ENCODE data around the gene C2orf68. TPM values are rescaled to one million over a fixed set of nuclear protein-coding genes. Genes with fewer than 3 reads are reported as not detected.
A peak's percentile ranks its signal among the peaks of the same experiment; 100 is the strongest.
"Not testable (repeated sequence)": the region's sequence is repeated elsewhere in the genome, so short reads cannot be mapped to it uniquely, and the experiment has no call there.

C2orf68 gene
- total RNA-seq, 1 experiment from 2014 or later: 40.0 TPM

DNA sequence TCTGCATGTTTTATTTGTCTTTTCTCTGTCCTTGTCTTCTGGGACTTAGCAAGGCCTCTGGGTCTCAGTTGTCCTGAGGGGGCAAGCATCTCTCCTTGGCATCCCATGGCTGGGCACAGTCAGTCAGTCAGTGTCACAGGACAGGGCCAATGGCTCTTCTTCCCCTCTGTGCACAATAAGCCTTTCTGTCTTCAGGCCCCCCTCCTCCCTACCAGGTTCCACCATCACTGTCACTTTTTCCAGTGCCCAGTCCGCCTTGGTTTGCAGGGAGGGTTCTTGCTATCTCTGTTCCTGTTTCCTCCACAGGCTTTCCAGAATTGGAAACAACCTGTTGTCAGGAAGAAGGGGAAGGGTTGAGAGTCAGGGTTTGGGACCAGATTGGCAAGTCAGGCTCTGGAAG lies 29.4 kb downstream of the C2orf68 start:
- no peak for DNase-seq (ENCODE audit: low spot score)

DNA sequence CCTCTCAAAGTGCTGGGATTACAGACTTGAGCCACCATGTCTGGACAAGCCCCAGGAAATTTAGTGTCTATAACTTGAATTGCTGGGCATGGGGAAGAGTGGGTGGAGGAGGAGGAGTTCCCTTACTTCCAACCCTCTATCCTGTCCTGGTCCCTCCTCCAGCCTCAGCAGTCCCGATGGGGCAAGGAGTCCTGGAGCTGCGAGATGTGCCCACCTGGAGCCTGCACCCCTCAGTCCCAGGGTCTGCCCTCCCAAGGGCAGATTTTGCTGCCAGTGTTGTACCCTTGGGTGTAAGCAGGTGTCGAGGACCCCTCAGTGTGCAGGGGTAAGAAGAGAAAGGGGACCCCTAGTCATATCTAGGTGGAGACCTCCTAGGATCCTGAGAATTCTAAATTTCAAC lies 31.7 kb downstream of the C2orf68 start:
- no peak for DNase-seq (ENCODE audit: low spot score)

DNA sequence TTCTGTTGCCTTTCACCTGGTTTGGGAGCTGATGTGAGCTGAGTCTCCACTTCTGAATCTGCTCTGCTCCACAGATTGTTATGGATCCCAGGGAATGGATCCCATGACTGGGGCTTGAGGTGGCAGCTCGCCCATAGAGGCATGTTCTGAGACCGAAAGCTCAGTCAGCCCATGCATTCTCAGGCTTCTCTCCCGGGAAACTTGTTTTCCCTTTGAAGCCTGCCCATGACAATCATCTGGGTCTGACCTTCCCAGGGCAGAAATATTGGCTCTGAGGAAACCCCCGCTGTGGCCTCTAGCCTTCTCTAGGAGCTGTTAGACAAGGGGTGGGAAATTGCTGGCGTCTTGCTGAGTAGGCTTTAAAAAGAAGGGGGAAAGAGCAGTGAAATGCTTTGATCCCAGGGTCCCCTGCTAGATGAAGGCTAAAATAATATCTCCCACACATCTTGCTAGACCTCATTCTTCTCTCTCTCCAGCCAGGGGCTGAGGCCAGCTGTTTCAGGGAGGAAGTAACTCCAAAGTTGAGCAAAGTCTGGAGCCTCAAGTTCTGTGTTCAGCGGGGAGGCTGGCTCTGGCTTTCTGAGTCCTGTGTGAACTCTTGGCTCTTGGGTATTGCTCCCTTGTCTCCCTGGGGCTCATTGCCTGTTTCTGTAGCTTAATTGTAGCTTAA lies 32.5 kb downstream of the C2orf68 start:
- DNase-seq (ENCODE audit: low spot score): no peak

DNA sequence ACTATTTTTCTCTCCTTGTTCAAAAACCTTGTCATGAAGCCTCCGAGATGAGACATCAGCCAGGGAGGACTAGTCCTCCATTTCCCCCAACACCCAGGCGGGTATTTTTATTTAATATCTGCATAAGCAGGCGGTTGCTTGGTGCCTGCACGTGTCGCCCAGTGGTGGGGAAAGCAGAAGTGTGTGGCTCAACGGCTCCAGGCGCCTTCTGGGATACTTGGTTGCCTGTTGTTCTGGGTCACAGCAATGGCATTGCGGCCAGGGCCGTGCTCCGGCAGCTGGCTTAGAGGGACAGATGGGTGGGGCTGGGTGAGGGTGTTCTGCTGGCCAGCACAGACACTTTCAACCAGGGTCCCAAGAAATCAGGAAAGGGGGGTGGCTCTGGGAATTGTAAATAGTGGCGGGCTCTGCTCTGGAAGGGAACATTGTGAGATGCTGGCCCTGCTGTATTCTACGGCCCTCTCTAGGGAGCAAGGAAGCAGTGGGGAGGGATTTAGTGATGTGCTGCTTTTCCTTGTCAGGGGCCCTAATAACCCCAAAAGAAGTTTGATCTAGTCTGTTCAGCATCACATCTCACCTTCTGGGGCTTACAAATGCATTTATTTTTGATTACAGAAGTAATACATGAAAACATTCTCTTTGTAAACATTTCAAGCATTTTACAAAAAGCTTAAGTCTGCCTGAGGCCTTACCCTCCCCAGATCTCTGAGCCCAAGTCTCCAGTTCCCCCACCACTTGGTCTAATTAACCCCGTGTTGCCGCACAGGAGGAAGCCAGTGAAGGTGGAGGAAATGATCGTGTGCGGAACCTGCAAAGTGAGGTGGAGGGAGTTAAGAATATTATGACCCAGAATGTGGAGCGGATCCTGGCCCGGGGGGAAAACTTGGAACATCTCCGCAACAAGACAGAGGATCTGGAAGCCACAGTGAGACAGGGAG lies 33.4 kb downstream of the C2orf68 start:
- peak; percentile 41 for DNase-seq (ENCODE audit: low spot score)

DNA sequence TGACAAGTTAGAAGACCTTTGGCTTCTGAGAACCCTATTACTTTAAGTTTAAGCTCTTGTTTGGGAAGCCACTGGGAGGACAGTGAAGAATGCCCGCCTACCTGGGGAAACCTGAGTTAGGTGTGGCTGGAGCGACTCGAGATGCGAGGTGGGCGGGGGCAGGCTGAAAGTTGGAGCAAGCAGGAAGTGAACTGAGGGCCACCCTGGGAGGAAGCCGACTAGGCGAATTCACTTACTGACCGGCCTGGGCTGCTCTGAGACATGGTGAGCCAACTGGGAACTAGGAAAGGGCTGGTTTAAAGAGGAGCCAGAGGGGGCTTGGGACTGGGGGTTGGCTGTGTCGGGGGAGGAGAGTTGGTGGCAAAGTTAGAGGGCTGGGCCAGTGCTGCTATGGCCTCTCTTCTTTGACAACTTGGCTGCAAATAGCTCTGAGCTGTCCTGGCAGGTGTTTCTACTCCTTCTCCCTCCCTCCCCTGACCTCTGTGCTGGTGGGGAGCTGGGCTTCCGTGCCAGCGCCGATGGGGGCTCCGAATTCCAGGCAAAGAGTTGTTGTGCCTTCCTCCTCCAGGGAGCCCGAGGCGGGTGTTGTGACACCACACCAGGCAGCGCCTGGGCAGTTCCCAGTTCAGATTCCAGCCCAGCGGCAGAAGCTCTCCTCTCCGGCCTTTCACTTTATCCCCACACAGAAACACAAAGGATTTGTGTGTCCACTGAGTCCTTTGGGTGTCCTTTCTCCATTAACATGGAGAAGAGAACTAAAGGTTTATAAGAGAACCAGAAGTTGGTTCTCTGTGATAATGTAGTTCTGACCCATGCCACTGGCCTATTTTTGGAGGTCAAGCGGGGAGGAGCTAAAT lies 34.3 kb downstream of the C2orf68 start, which contains the start of gene VAMP8:
VAMP8 (plus strand) TSS at position 201 of the 857 bp plus-strand sequence; CDS start at position 262, 61 bp downstream.
- DNase-seq (ENCODE audit: low spot score): peak; percentile 82

DNA sequence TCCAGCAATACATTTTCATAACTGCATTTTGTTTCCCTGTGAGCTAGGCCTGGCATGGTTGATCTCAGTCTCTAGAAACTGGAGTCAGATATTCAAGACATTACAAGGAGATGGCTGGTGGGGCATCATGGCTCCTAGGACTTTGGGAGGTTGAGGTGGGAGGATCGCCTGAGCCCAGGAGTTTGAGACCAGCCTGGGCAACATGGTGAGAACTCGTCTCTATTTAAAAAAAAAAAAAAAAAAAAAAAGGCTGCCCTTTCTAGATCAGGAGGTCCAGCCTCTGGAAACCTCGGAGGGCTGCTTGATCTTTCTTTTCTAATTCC lies 34.8 kb downstream of the C2orf68 start:
- DNase-seq (ENCODE audit: low spot score): peak; percentile 9

DNA sequence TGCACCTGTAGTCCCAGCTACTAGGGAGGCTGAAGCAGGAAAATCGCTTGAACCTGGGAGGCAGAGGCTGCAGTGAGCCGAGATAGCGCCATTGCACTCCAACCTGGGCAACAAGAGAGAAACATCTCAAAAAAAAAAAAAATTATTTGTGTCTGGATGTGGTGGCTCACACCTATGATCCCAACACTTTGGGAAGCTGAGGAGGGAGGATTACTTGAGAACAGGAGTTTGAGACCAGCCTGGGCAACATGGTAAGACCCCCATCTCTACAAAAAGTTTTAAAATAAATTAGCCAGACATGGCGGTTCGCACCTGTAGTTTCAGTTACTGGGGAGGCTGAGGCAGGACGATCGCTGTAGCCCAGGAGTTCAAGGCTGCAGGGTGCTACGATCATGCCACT lies 36.1 kb downstream of the C2orf68 start:
- DNase-seq (ENCODE audit: low spot score): no peak

DNA sequence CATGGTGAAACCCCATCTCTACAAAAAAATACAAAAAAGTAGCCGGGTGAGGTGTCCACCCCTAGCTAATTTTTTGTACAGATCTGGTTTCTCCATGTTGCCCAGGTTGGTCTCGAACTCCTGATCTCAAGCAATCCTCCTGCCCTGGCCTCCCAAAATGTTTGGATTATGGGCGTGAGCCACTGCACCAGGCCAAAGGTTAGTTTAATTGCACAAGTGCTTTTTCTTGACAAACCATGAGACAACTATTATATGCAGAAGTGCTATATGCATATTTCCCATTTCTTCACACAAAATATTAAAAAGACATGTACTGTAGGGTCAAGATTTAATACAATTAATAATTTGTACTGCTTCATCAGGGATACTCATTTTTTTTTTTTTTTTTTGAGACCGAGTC lies 45.6 kb downstream of the C2orf68 start:
- DNase-seq (ENCODE audit: low spot score): no peak

DNA sequence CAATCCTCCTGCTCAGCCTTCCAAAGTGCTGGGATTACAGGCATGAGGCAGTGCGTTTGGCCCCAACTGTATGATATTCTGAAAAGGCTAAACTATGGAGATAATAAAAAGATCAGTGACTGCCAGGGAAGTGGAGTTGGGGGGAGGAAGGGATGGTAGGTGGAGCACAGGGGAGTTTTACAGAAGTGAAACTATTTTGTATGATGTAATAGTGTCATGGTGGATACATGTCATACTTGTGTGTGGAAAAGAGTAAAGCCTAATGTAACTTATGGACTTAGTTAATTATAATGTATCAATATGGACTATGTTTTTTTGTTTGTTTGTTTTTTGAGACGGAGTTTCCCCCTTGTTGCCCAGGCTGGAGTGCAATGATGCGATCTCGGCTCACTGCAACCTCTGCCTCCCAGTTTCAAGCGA lies 47.7 kb downstream of the C2orf68 start:
- DNase-seq (ENCODE audit: low spot score): no peak

DNA sequence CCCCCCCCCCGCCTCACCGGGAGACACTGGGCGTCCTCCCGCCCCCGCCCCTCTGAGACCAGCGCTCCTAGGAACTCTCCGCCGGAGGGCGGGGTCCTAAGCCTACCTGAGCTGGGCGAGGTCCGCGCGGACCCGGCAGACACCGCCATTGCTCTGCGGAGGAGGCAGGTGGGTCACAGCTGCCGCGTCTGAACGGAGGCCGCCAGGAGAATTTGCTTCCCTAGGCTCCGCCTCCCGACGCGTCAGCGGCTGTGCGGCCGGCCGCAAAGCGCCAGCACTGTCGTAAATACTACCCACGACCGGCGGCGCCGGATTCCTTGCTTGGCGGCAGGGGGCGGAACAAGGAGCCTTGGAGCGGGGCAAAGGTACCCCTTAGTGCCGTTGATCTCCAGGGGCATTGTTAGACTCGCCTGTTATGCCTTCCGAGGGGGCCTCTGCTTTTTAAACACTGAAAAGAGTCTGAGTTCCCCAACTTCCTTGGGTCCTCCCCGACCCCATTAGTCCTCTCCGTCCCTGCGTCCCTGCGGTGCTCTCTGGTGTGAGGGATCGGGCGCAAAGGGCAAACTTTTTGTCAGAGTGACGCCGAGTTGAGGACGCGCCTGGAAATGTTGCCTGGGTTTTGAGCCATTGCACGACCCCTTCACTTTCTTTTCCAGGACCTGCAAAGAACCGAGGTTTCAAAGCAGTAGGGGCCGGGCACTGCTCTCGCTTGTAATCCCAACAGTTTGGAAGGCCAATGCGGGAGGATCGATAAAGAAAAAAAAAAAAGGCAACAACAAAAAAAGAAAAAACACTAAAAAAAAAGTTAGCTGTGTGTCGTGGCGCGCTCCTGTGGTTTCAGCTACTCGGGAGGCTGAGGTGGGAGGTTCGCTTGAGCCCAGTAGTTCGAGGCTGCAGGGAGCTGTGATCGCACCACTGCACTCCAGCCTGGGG lies 50.3 kb downstream of the C2orf68 start, which contains the start of gene GGCX:
GGCX (minus strand) TSS at position 214 of the 933 bp plus-strand sequence; CDS start at position 149, 65 bp downstream.
- DNase-seq (ENCODE audit: low spot score): peak; percentile 95

DNA sequence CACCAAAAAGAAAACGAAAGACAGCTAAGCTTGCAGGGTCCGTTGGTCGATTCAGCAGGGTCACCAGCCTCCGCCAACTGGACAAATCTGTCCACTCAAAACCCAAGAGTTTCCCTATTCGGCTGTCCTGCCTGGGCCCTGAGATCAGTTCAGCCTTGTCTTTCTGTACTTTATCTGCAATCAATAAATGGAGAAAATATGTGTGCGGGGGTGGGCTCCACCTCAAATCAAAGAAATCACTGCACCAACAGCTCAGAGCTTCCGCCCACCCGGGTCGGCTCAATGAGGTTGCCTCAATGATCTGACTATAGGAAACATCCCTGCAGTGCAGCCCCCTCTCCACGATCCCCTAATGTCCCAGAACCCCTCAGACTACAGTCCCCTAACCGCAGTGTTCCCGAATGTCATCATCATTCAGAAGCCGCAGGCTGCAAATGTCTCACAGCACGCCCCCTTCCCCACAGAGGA lies 51.0 kb downstream of the C2orf68 start:
- DNase-seq (ENCODE audit: low spot score): no peak

DNA sequence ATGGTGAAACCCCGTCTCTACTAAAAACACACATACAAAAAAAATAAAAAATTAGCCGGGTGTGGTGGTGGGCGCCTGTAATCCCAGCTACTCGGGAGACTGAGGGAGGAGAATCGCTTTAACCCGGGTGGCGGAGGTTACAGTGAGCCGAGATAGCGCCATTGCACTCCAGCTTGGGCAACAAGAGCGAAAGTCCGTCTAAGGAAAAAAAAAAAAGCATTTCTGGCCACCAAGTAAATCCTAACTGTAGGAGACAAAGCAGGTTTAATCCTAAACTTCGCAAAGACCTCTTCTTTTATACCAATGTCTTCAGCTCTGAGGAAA lies 51.5 kb downstream of the C2orf68 start:
- DNase-seq (ENCODE audit: low spot score): not testable (repeated sequence)

DNA sequence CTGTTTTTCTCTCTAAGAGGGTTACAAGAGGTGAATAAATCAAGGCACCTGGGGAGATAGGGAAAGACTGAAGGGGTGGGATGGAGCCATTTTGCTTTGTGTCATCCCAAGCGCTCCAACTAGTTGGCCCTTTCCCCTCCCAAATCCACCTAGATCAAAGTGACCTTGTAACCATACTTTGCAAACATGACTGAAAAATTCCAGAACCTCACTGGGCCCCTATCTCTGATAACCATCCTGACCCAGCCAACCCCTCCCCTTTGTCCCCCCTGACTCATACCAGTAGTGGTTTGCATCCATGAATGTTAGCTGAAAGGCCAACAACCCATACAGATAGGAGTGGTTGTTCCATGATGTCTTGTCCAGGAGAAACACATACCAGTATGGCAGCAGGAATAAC lies 53.7 kb downstream of the C2orf68 start:
- no peak for DNase-seq (ENCODE audit: low spot score)

DNA sequence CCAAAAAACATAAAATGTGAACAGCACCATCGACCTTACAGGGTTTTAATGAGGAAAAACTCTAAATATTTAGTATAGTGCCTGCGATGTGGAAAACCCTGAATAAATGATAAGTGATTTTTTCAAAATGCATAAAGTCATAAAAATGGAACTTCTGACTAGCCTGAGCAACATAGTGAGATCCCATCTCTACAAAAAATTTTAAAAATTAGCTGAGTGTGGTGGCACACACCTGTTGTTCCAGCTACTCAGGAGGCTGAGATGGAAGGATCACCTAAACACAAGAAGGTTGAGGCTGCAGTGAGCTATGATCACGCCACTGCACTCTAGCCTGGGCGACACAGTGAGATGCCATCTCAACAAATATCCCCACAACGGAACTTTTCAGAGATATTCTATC lies 54.7 kb downstream of the C2orf68 start:
- no peak for DNase-seq (ENCODE audit: low spot score)

Small RNA genes lying within 50 kb of the gene (small RNA-seq; reads per million reads assigned to genes)
- not detected for gene RN7SL126P

Other genes starting within 250 kb of the C2orf68 start
- gene CAPG, start 201.7 kb downstream of the C2orf68 start, total RNA-seq (2014; rRNA removed; shearing (Covaris generic)): 460 and 472 TPM in 2 replicates
- gene SH2D6, start 193.4 kb downstream of the C2orf68 start, total RNA-seq (2014; rRNA removed; shearing (Covaris generic)): 0.08 and 0.21 TPM in 2 replicates
- 168 and 205 TPM in 2 replicates for gene MAT2A, start 72.9 kb downstream of the C2orf68 start, total RNA-seq (2014; rRNA removed; shearing (Covaris generic))
- 23.9 and 38.8 TPM in 2 replicates for gene GGCX, start 50.6 kb downstream of the C2orf68 start, total RNA-seq (2014; rRNA removed; shearing (Covaris generic))
- 92.3 and 93.1 TPM in 2 replicates for gene VAMP8, start 34.5 kb downstream of the C2orf68 start, total RNA-seq (2014; rRNA removed; shearing (Covaris generic))
- 2.7 and 10.4 TPM in 2 replicates for gene VAMP5, start 27.6 kb downstream of the C2orf68 start, total RNA-seq (2014; rRNA removed; shearing (Covaris generic))
- 107 and 109 TPM in 2 replicates for gene RNF181, start 16.3 kb downstream of the C2orf68 start, total RNA-seq (2014; rRNA removed; shearing (Covaris generic))
- gene TMEM150A, start 9.4 kb downstream of the C2orf68 start, total RNA-seq (2014; rRNA removed; shearing (Covaris generic)): 12.1 and 12.3 TPM in 2 replicates
- gene USP39, start 4.1 kb upstream of the C2orf68 start, total RNA-seq (2014; rRNA removed; shearing (Covaris generic)): 87.5 and 98.8 TPM in 2 replicates
- gene SFTPB, start 56.1 kb upstream of the C2orf68 start, total RNA-seq (2014; rRNA removed; shearing (Covaris generic)): not detected in 2 replicates
- not detected in 2 replicates for gene GNLY, start 82.3 kb upstream of the C2orf68 start, total RNA-seq (2014; rRNA removed; shearing (Covaris generic))
- gene ATOH8, start 141.9 kb upstream of the C2orf68 start, total RNA-seq (2014; rRNA removed; shearing (Covaris generic)): 1.0 and 2.3 TPM in 2 replicates

Measured in HT-29 (cell line).